B cell (primary cell): ENCODE results near the gene POLD4. TPM values are rescaled to one million over a fixed set of nuclear protein-coding genes. Genes with fewer than 3 reads are reported as not detected.

Source experiments
- ATAC-seq: fragments of 200-7000 bp; cut with Tn5 transposase; one replicate; pipeline ENCODE4 v1.10.0; 2021; ENCODE audit warnings: low read depth, mild to moderate bottlenecking, moderate number of reproducible peaks, moderate library complexity
- CTCF ChIA-PET: fragments of 350-600 bp; sonication (Branson Sonifier 250); formaldehyde crosslinking; loops from one replicate; lab custom pipeline; 2021; ENCODE audit warnings: antibody characterized with exemption, inconsistent platforms; lab: Charles Lee
- POLR2A ChIA-PET: fragments of 350-600 bp; sonication (Branson Sonifier 250); formaldehyde crosslinking; loops from one replicate; lab custom pipeline; 2021; ENCODE audit warnings: antibody characterized with exemption; lab: Charles Lee
- DNase-seq: peaks from one replicate; pipeline ENCODE4 v3.0.0; 2013
- H2AFZ ChIP-seq: 2 replicates; pipeline ENCODE4 v1.6.1; 2012; ENCODE audit warnings: mild to moderate bottlenecking, low read depth, low read length; ENCODE audit not compliant: insufficient read depth, poor library complexity, severe bottlenecking
- H3K27ac ChIP-seq, 2 donors: 1 replicate in 1 of 2; 2 replicates in 1 of 2; pipeline ENCODE4 v1.5.1; 2012 to 2013; ENCODE audit warnings: low read length in 2 of 2, mild to moderate bottlenecking in 2 of 2, moderate library complexity in 1 of 2
- H3K27me3 ChIP-seq, 4 experiments: fragments of 200-600 bp in 1 of 4; sonication (generic) in 1 of 4; replicated peaks in 1 of 4; 1 replicate in 2 of 4; 2 replicates in 2 of 4; pipeline versions ENCODE4 v1.6.1 to v1.7.0; 2013 to 2016; ENCODE audit warnings: low read length in 3 of 4, mild to moderate bottlenecking in 2 of 4, mixed read lengths in 1 of 4, moderate library complexity in 1 of 4; ENCODE audit not compliant: insufficient read depth in 4 of 4, control insufficient read depth in 3 of 4; ENCODE audit errors: control extremely low read depth in 1 of 4
- H3K36me3 ChIP-seq, 2 experiments: replicated peaks in 1 of 2; 1 replicate in 1 of 2; 2 replicates in 1 of 2; pipeline versions ENCODE4 v1.6.1 to v1.7.1; 2013; ENCODE audit warnings: low read length in 1 of 2; ENCODE audit not compliant: insufficient read depth in 2 of 2, control insufficient read depth in 1 of 2; ENCODE audit errors: control extremely low read depth in 1 of 2, extremely low read depth in 1 of 2
- H3K4me1 ChIP-seq, 2 donors: fragments of 200-600 bp in 1 of 2; sonication (generic) in 1 of 2; 1 replicate in 1 of 2; 2 replicates in 1 of 2; pipeline versions ENCODE4 v1.5.1 to v1.6.1; 2013 to 2017; ENCODE audit warnings: low read length in 2 of 2; ENCODE audit not compliant: control insufficient read depth in 2 of 2, insufficient read depth in 2 of 2
- H3K4me2 ChIP-seq: replicated peaks from 2 replicates; pipeline ENCODE3; 2012; ENCODE audit warnings: mild to moderate bottlenecking, low read depth, low read length; ENCODE audit not compliant: poor library complexity, severe bottlenecking
- H3K4me3 ChIP-seq, 5 experiments: fragments of 200-600 bp in 1 of 5; sonication (generic) in 1 of 5; 1 replicate in 3 of 5; 2 replicates in 2 of 5; pipeline versions ENCODE4 v1.5.1 to v1.7.0; 2011 to 2016; ENCODE audit warnings: low read length in 4 of 5, mild to moderate bottlenecking in 4 of 5, low read depth in 2 of 5, control low read depth in 1 of 5, moderate library complexity in 1 of 5; ENCODE audit not compliant: insufficient read depth in 1 of 5; ENCODE audit errors: control extremely low read depth in 1 of 5, extremely low read depth in 1 of 5
- H3K79me2 ChIP-seq: fragments of 200-600 bp; sonication (generic); one replicate; pipeline ENCODE4 v1.6.0; 2016; ENCODE audit warnings: low read length; ENCODE audit not compliant: control insufficient read depth, insufficient read depth
- H3K9ac ChIP-seq: fragments of 200-600 bp; sonication (generic); 2 replicates; pipeline ENCODE4 v1.6.1; 2017; ENCODE audit warnings: mild to moderate bottlenecking, low read length, moderate library complexity
- H3K9me3 ChIP-seq, 3 donors: one replicate each; pipeline versions ENCODE4 v1.6.1 to v1.7.1; 2013; ENCODE audit warnings: low read length in 2 of 3; ENCODE audit not compliant: control insufficient read depth in 2 of 3, insufficient read depth in 1 of 3; ENCODE audit errors: control extremely low read depth in 1 of 3
- H4K20me1 ChIP-seq: 2 replicates; pipeline ENCODE4 v1.6.0; 2012; ENCODE audit warnings: mild to moderate bottlenecking, low read length; ENCODE audit not compliant: insufficient read depth, control insufficient read depth, poor library complexity, severe bottlenecking
- H3K27ac Mint-ChIP-seq: one replicate; pipeline ENCODE4 v1.8.0; 2021; ENCODE audit warnings: mixed read lengths
- H3K27me3 Mint-ChIP-seq: one replicate; pipeline ENCODE4 v1.8.0; 2021; ENCODE audit warnings: mixed read lengths
- H3K4me1 Mint-ChIP-seq: one replicate; pipeline ENCODE4 v1.8.0; 2021; ENCODE audit warnings: mixed read lengths
- H3K4me3 Mint-ChIP-seq: one replicate; pipeline ENCODE4 v1.8.0; 2021; ENCODE audit warnings: mixed read lengths
- H3K9me3 Mint-ChIP-seq: one replicate; pipeline ENCODE4 v1.8.0; 2022; ENCODE audit warnings: mixed read lengths; ENCODE audit not compliant: insufficient read depth
- CTCF ChIP-seq: fragments of 200-600 bp; IDR thresholded peaks from one replicate; pipeline ENCODE4 v1.8.0; 2022; ENCODE audit warnings: antibody characterized with exemption, mild to moderate bottlenecking
- EZH2 ChIP-seq: IDR thresholded peaks from 2 replicates; pipeline ENCODE4 v1.6.1; 2012; ENCODE audit warnings: borderline replicate concordance, low read depth, mild to moderate bottlenecking, moderate library complexity, low read length; ENCODE audit not compliant: insufficient read depth, poor library complexity, severe bottlenecking
- whole genome bisulfite sequencing: methylation state at CpG from one replicate; pipeline ENCODE4 v1.1.5; 2013; ENCODE audit warnings: missing lambda C conversion rate; ENCODE audit not compliant: insufficient coverage; 5-methylcytosine and 5-hydroxymethylcytosine counted together
- intact Hi-C: fragments of 100-400 bp; cut with micrococcal nuclease; formaldehyde crosslinking; loops from one replicate; pipeline ENCODE4 v1.10.0; 2022
- polyA plus RNA-seq: library from polyadenylated mRNA; depleted of rRNA; stranded (reverse); fragments of >200 nt; gene quantifications from 2 replicates; pipeline ENCODE4 v1.2.3, GENCODE V29; 2012
- small RNA-seq: library from RNA; depleted of rRNA; stranded (forward); fragments of <200 nt; gene quantifications from one replicate; pipeline ENCODE3, GENCODE V24; 2012; ENCODE audit warnings: low replicate concordance, low read depth; ENCODE audit not compliant: insufficient read length
- total RNA-seq, 2 donors: library from RNA; stranded (reverse); fragments of 120-200 nt in 1 of 2; gene quantifications; 1 replicate in 1 of 2; 2 replicates in 1 of 2; pipeline versions ENCODE4 v1.2.3 to v1.2.4, GENCODE V29; 2013 to 2022

POLD4 gene
- total and polyA plus RNA-seq, 2 donors (not counting 1 experiment from before 2014, with no cell fraction given) = 210 to 559 TPM

GRCh38 chr11:67301313-67301921 is 51.9 kb downstream of the POLD4 start:
- intact Hi-C loops = no loop called here

More at GRCh38 chr11:67301313-67301921, 51.9 kb downstream of the POLD4 start:
- Histone ChIP-seq H3K27ac (no peak overlapping the region), H3K79me2 (peaks cover 35% of the 10 kb centered on the region), H3K4me3 (no peak overlapping the region), H3K36me3 (peaks cover 6 to 53% of the 10 kb centered on the region in 2 experiments), H3K9ac (no peak overlapping the region), H4K20me1 (peaks cover 43% of the 10 kb centered on the region), H3K4me1 (peaks cover 3 to 4% of the 10 kb centered on the region in 2 donors), H2AFZ (no peak overlapping the region), H3K4me2 (no peak overlapping the region), H3K9me3 (peaks cover 0 to 4% (median 4%) of the 10 kb centered on the region in 3 donors), H3K27me3 (no peaks in the 10 kb centered on the region)
- H3K27ac Mint-ChIP-seq = no peak overlapping the region
- TF ChIP-seq CTCF = no peak
- no peak for TF ChIP-seq EZH2
- 97% methylated on average over 28 of the region's 28 CpGs for WGBS
- POLR2A ChIA-PET = interaction anchor here (0.8 to 2.2 kb wide), 3 partner anchors 8 to 115 kb away, joined by 3 to 10 read pairs (median 4); partner anchors contain the start of gene ANKRD13D
- H3K9me3 Mint-ChIP-seq = peaks cover 4% of the 10 kb centered on the region
- CTCF ChIA-PET = interaction anchor here (1.5 kb wide), 1 partner anchor 38 kb away, joined by 4 read pairs; no protein-coding TSS in a partner anchor
- no peak overlapping the region for H3K4me3 Mint-ChIP-seq
- no peaks in the 10 kb centered on the region for H3K27me3 Mint-ChIP-seq
- DNase-seq (no peak), ATAC-seq (no peak)
- peaks cover 3% of the 10 kb centered on the region for H3K4me1 Mint-ChIP-seq

Small RNA genes lying within 50 kb of the gene (small RNA-seq; reads per million reads assigned to genes)
- gene RN7SKP239 (not detected), gene RNU6-1238P (not detected)

Other genes with a start within 250 kb of the POLD4 start
- gene KDM2A, start 234.3 kb downstream of the POLD4 start, total RNA-seq = 229 and 243 TPM in 2 replicates
- gene KDM2A, start 234.3 kb downstream of the POLD4 start, polyA plus RNA-seq = 123 and 132 TPM in 2 replicates
- gene GRK2, start 87.1 kb downstream of the POLD4 start, total RNA-seq = 281 and 294 TPM in 2 replicates
- 534 and 639 TPM in 2 replicates for gene GRK2, start 87.1 kb downstream of the POLD4 start, polyA plus RNA-seq
- gene ANKRD13D, start 64.2 kb downstream of the POLD4 start, total RNA-seq = 189 and 197 TPM in 2 replicates
- gene ANKRD13D, start 64.2 kb downstream of the POLD4 start, polyA plus RNA-seq = 217 and 252 TPM in 2 replicates
- 7.2 and 8.5 TPM in 2 replicates for gene SSH3, start 50.0 kb downstream of the POLD4 start, total RNA-seq
- 4.0 and 4.3 TPM in 2 replicates for gene SSH3, start 50.0 kb downstream of the POLD4 start, polyA plus RNA-seq
- 44.6 and 46.6 TPM in 2 replicates for gene CLCF1, start 20.1 kb upstream of the POLD4 start, total RNA-seq
- 27.8 and 29.1 TPM in 2 replicates for gene CLCF1, start 20.1 kb upstream of the POLD4 start, polyA plus RNA-seq
- 48.3 and 50.6 TPM in 2 replicates for gene RAD9A, start 38.4 kb upstream of the POLD4 start, total RNA-seq
- 55.3 and 76.8 TPM in 2 replicates for gene RAD9A, start 38.4 kb upstream of the POLD4 start, polyA plus RNA-seq
- gene PPP1CA, start 48.3 kb upstream of the POLD4 start, total RNA-seq = 248 and 251 TPM in 2 replicates
- 121 and 218 TPM in 2 replicates for gene PPP1CA, start 48.3 kb upstream of the POLD4 start, polyA plus RNA-seq
- gene TBC1D10C, start 50.5 kb upstream of the POLD4 start, total RNA-seq = 317 and 339 TPM in 2 replicates
- gene TBC1D10C, start 50.5 kb upstream of the POLD4 start, polyA plus RNA-seq = 403 and 458 TPM in 2 replicates
- 24.1 and 25.9 TPM in 2 replicates for gene CARNS1, start 62.1 kb upstream of the POLD4 start, total RNA-seq
- 41.1 and 52.1 TPM in 2 replicates for gene CARNS1, start 62.1 kb upstream of the POLD4 start, polyA plus RNA-seq
- 81.8 and 82.0 TPM in 2 replicates for gene RPS6KB2, start 74.9 kb upstream of the POLD4 start, total RNA-seq
- 115 and 131 TPM in 2 replicates for gene RPS6KB2, start 74.9 kb upstream of the POLD4 start, polyA plus RNA-seq
- gene PTPRCAP, start 84.1 kb upstream of the POLD4 start, total RNA-seq = 262 and 266 TPM in 2 replicates
- gene PTPRCAP, start 84.1 kb upstream of the POLD4 start, polyA plus RNA-seq = 353 and 565 TPM in 2 replicates
- 43.5 and 46.0 TPM in 2 replicates for gene CORO1B, start 89.9 kb upstream of the POLD4 start, total RNA-seq
- 12.3 and 24.6 TPM in 2 replicates for gene CORO1B, start 89.9 kb upstream of the POLD4 start, polyA plus RNA-seq
- gene GPR152, start 99.2 kb upstream of the POLD4 start, total RNA-seq = not detected in 2 replicates
- gene GPR152, start 99.2 kb upstream of the POLD4 start, polyA plus RNA-seq = 0.24 TPM in 1 of 2 replicates, not detected in the other
- gene CABP4, start 101.8 kb upstream of the POLD4 start, total RNA-seq = 5.2 and 7.5 TPM in 2 replicates
- 3.2 and 6.0 TPM in 2 replicates for gene CABP4, start 101.8 kb upstream of the POLD4 start, polyA plus RNA-seq
- gene TMEM134, start 115.7 kb upstream of the POLD4 start, total RNA-seq = 154 and 167 TPM in 2 replicates
- gene TMEM134, start 115.7 kb upstream of the POLD4 start, polyA plus RNA-seq = 197 and 261 TPM in 2 replicates
- gene AIP, start 129.5 kb upstream of the POLD4 start, total RNA-seq = 120 and 127 TPM in 2 replicates
- 176 and 205 TPM in 2 replicates for gene AIP, start 129.5 kb upstream of the POLD4 start, polyA plus RNA-seq
- gene PITPNM1, start 151.8 kb upstream of the POLD4 start, total RNA-seq = 152 and 155 TPM in 2 replicates
- 136 and 166 TPM in 2 replicates for gene PITPNM1, start 151.8 kb upstream of the POLD4 start, polyA plus RNA-seq
- gene CDK2AP2, start 154.6 kb upstream of the POLD4 start, total RNA-seq = 50.3 and 62.7 TPM in 2 replicates
- 109 and 112 TPM in 2 replicates for gene CDK2AP2, start 154.6 kb upstream of the POLD4 start, polyA plus RNA-seq
- not detected in 2 replicates for gene CABP2, start 169.9 kb upstream of the POLD4 start, total RNA-seq
- not detected in 2 replicates for gene CABP2, start 169.9 kb upstream of the POLD4 start, polyA plus RNA-seq
- 296 and 313 TPM in 2 replicates for gene GSTP1, start 230.3 kb upstream of the POLD4 start, total RNA-seq
- gene GSTP1, start 230.3 kb upstream of the POLD4 start, polyA plus RNA-seq = 178 and 200 TPM in 2 replicates